ENCODE measurements around the gene NRIP1.

DNA sequence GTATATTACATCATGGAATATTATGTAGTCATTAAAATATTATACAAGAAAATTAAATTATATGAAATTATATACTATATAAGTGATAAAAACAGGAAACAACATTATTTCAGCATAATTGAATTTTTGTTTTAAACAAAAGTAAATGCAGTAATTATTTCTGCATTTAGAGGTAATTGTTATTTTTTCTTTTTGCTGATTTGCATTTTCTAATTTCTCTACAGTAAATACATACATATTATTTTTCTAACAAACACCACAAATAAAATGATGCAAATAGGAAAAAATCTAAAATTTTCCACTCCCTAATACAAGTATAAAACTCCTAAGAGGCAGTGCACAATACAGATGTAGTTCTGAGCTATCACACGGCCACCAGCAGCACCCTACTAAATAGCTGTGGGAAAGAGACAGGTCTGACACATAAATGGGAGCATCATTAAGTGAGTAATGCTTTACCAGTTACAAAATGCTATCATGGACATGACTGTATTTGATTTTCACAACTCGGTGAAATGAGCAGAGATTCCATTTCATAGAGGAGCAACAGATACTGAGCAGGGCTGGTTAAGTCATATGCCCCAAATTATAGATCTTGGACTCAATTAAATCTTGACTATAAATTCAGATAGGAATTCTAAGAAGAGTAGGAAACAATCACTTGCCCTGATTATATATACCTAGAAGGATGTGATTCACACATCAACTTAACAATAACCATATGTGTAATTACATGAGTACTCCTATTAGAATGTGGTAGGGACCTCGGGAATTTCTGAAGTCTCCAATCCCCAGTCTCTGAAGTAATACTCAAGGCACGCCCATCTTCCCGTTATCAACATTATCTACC, 49.0 kb downstream of the NRIP1 start:
- TF ChIP-seq, protein P1, sequence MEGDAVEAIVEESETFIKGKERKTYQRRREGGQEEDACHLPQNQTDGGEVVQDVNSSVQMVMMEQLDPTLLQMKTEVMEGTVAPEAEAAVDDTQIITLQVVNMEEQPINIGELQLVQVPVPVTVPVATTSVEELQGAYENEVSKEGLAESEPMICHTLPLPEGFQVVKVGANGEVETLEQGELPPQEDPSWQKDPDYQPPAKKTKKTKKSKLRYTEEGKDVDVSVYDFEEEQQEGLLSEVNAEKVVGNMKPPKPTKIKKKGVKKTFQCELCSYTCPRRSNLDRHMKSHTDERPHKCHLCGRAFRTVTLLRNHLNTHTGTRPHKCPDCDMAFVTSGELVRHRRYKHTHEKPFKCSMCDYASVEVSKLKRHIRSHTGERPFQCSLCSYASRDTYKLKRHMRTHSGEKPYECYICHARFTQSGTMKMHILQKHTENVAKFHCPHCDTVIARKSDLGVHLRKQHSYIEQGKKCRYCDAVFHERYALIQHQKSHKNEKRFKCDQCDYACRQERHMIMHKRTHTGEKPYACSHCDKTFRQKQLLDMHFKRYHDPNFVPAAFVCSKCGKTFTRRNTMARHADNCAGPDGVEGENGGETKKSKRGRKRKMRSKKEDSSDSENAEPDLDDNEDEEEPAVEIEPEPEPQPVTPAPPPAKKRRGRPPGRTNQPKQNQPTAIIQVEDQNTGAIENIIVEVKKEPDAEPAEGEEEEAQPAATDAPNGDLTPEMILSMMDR (IDR thresholded peaks at IDR 0.05; ENCODE audit: insufficient read depth, low read length, poor library complexity, severe bottlenecking), result no peak
- TF ChIP-seq EZH2phosphoT487 (conservative IDR thresholded peaks at IDR 0.05; ENCODE audit: low read length), result no peak

All from SU-DHL-6 (cell line).